H1 (cell line): ENCODE results near the gene ATP1A3. TPM values are rescaled to one million over a fixed set of nuclear protein-coding genes. Genes with fewer than 3 reads are reported as not detected.

Experiments
- EP300 ChIP-seq, 2 experiments: IDR thresholded peaks; 1 replicate in 1 of 2; 2 replicates in 1 of 2; pipeline ENCODE4 v1.6.1; 2011 to 2012; ENCODE audit warnings: low read depth in 2 of 2, low read length in 2 of 2, mild to moderate bottlenecking in 2 of 2, borderline replicate concordance in 1 of 2, inconsistent platforms in 1 of 2, moderate library complexity in 1 of 2
- SP2 ChIP-seq: IDR thresholded peaks from 2 replicates; pipeline ENCODE4 v1.6.1; 2012; ENCODE audit warnings: mild to moderate bottlenecking, low read length, inconsistent platforms
- polyA plus RNA-seq, 7 experiments: library from polyadenylated mRNA; depleted of rRNA in 3 of 7; stranded (reverse) in 5 of 7; unstranded in 2 of 7; fragments of >200 nt in 5 of 7; fragments of 200-250 nt in 2 of 7; gene quantifications; 1 replicate in 5 of 7; 2 replicates in 1 of 7; 4 replicates in 1 of 7; pipeline versions ENCODE4 v1.2.1 to v1.2.3, GENCODE V29; 2011 to 2013; ENCODE audit warnings: missing spikeins in 2 of 7, mixed read lengths in 2 of 7
- total RNA-seq: library from RNA; stranded (reverse); fragmentation: NEBNext Ultra II Directional; extraction: Animal tissue kit (Norgen Biotek cat#: 25700); gene quantifications from 2 replicates; pipeline ENCODE4 v1.2.1, GENCODE V29; 2021

The ATP1A3 gene
- total and polyA plus RNA-seq, 2 of the 8 experiments (the other 6 are each of a cell fraction or from before 2014, with no cell fraction given) = 11.1 to 41.2 TPM

GRCh38 chr19:42005504-42005903 lies 11.5 kb upstream of the ATP1A3 start (continued):
- no peak for TF ChIP-seq SP2
- no peak for TF ChIP-seq EP300 (IDR thresholded peaks at IDR 0.05; ENCODE audit: borderline replicate concordance in 1 of 2, low read depth in 2 of 2, low read length in 2 of 2)
